ENCODE measurements around the gene KIAA0040. TPM values are rescaled to one million over a fixed set of nuclear protein-coding genes. Genes with fewer than 3 reads are reported as not detected.

KIAA0040 gene
- total and polyA plus RNA-seq, 11 donors = 4.8 to 45.3 (median 12.9) TPM

DNA sequence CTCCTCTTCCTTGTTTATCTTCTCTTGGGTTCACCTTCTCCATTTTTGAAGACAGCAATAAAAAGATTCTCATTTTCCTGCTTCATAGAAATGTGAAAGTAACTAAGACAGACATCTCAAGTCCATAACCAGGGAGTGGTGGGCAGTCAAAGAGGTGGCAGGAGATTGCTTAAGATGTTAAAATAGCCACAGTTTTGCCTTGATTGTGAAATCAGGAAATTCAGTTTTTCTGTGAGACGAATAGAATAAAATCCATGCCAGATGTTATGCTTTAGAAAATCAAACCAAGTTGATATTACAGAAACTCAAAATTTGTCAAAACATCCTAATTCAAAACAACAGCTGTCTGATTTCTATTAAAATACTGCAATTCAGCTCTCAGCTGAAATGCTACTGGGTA, 67.7 kb downstream of the KIAA0040 start:
- TF ChIP-seq POLR2A (IDR thresholded peaks at IDR 0.05) (no peak), CTCF (IDR thresholded peaks at IDR 0.05) (no peak)
- no peaks in the 10 kb centered on the region for H3K36me3 ChIP-seq
- H3K4me3 ChIP-seq = no peak overlapping the region
- no peaks in the 10 kb centered on the region for H3K9me3 ChIP-seq
- intact Hi-C loops (cut with DNase I) = loop anchor here (1.0 to 10.0 kb wide), 7 partner anchors 53 to 358 kb away; no protein-coding TSS in a partner anchor
- 43 to 61% (median 52%) methylated on average over 1 of the region's 1 CpG for WGBS, 4 donors
- peak overlapping the region in 10 of 12 donors; percentile 17 to 65 (median 44) for H3K27ac ChIP-seq
- DNase-seq (no peak), ATAC-seq (no peak)
- no peaks in the 10 kb centered on the region for H3K27me3 ChIP-seq
- H3K4me1 ChIP-seq = peaks cover 0 to 35% (median 20%) of the 10 kb centered on the region in 12 donors

DNA sequence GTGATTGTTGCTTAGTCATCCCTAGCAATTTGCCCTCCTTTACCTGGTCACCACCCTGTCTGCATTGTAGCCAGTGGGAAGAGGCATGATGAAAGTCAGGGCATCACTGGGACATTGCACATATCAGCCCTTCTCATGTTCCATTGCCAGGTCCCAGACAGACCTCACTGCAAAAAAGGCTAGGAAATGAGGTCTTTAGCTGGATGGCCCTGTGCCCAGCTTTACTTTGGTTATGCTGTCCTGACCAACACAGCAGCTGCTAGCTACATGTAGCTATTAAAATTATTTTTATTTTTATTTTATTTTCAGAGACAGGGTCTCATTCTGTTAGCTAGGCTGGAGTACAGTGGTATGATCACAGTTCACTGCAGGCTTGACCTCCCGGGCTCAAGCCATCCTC, 72.1 kb downstream of the KIAA0040 start:
- Histone ChIP-seq H3K4me1 (peaks cover 0 to 10% (median 0%) of the 10 kb centered on the region in 12 donors), H3K9me3 (no peaks in the 10 kb centered on the region), H3K36me3 (no peaks in the 10 kb centered on the region), H3K4me3 (no peak overlapping the region), H3K27me3 (no peaks in the 10 kb centered on the region), H3K27ac (no peak overlapping the region)
- TF ChIP-seq POLR2A (IDR thresholded peaks at IDR 0.05) = no peak
- no peak for TF ChIP-seq CTCF (IDR thresholded peaks at IDR 0.05)
- ATAC-seq (no peak), DNase-seq (no peak)
- intact Hi-C loops (cut with DNase I) = loop anchor here in 4 of 10 donors (5.0 to 10.0 kb wide), 3 partner anchors 48 to 346 kb away; no protein-coding TSS in a partner anchor
- 81 to 97% (median 95%) methylated on average over 1 of the region's 1 CpG for whole genome bisulfite sequencing, 4 donors

DNA sequence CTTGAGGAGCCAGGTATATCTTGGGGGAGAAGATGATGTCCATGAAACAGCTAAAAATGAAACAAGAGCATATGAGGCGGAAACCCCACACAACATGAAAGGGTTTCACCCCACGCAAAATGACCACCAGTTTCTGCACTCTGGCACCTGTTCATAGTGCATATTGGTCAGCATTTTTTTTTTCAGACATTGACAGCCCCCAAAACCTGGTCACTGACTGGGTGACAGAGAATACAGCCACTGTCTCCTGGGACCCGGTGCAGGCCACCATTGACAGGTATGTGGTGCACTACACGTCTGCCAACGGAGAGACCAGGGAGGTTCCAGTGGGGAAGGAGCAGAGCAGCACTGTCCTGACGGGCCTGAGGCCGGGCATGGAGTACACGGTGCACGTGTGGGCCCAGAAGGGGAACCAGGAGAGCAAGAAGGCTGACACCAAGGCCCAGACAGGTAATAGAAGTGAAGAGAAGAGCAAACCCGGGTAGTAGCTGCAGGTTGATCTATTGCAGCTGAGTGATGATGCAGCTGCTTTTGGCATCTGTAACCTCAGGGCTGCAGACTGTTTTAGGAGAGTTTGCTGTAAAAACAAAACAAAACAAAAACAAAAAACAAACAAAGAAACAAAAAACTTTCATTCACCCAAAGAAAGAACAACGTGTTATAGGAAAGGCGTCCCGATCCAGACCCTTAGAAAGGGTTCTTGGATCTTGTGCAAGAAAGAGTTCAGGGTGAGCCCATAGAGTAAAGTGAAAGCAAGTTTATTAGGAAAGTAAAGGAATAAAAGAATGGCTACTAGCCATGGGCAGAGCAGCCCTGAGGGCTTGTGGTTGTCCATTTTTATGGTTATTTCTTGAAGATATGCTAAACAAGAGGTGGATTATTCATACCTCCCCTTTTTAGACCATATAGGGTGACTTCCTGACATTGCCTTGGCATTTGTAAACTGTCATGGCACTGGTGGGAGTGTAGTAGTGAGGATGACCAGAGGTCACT, 73.9 kb downstream of the KIAA0040 start:
- intact Hi-C loops (cut with DNase I) = no loop called here
- H3K36me3 ChIP-seq = no peaks in the 10 kb centered on the region
- H3K9me3 ChIP-seq = peaks cover 0 to 10% (median 7%) of the 10 kb centered on the region in 12 donors
- no peak for ATAC-seq
- no peak for DNase-seq
- no peaks in the 10 kb centered on the region for H3K4me1 ChIP-seq
- H3K27me3 ChIP-seq = no peaks in the 10 kb centered on the region
- H3K4me3 ChIP-seq = no peak overlapping the region
- no peak overlapping the region for H3K27ac ChIP-seq
- TF ChIP-seq POLR2A (IDR thresholded peaks at IDR 0.05) (no peak), CTCF (IDR thresholded peaks at IDR 0.05) (no peak)
- whole genome bisulfite sequencing, 4 donors = 86 to 91% (median 88%) methylated on average over 13 of the region's 13 CpGs

GRCh38 chr1:175116903-175117302, 75.7 kb downstream of the KIAA0040 start:
- ATAC-seq (no peak), DNase-seq (no peak)
- intact Hi-C loops (cut with DNase I) = no loop called here
- Histone ChIP-seq H3K9me3 (peaks cover 0 to 24% (median 17%) of the 10 kb centered on the region in 12 donors), H3K36me3 (no peaks in the 10 kb centered on the region), H3K4me3 (no peak overlapping the region), H3K27ac (no peak overlapping the region), H3K27me3 (no peaks in the 10 kb centered on the region), H3K4me1 (no peaks in the 10 kb centered on the region)
- TF ChIP-seq POLR2A (IDR thresholded peaks at IDR 0.05) = no peak
- TF ChIP-seq CTCF (IDR thresholded peaks at IDR 0.05) = no peak
- 76 to 81% (median 77%) methylated on average over 11 of the region's 11 CpGs for WGBS, 4 donors
